Islet precursor cell (in vitro differentiated cells): ENCODE data around the gene CPEB2.

Experiments
- DNase-seq: peaks from one replicate; pipeline ENCODE4 v3.0.0-alpha.2; 2018

The CPEB2 gene

DNA sequence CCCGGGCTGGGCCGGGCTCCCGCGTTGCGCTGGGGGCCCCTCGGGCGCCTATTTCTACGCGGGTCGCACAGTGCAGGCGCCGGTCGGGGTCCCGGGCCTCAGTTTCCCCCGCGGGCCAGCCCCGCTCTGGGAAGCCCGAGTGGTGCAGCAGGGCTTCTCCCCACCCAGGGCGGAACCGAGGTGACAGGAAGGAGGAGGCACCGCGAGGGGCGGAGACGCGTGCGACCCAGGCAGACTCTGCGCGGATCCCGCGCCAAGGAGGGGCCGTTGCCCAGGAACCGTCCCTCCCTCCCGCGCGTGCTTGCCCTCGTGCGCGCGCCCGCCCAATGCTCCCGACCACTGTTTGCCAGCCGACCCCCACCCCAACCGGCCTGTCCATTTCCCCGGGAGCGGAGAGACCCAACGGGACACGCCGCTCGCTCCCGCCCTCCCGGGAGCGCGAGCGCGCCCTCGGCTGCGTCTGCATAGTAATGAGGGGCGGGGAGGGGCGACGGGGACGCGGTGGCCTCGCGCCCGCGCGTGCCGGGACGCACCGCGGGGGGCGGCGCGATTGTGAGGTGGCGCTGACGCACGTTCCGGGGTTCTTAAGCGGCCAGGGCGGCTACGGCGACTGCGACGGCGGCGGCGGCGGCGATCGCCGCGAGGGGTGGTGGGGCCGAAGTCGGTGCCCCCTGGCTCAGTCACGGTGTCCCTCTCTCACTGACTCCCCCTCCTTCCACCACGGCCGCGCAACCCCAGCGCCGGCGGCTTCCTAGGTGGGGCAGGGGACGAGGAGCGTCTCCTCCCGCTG, at the start of gene CPEB2:
TSS of gene CPEB2 (plus strand) at position 613 of the 790 bp plus-strand sequence. CDS start 193 bp downstream, outside the sequence.
- peak; percentile 98 for DNase-seq

DNA sequence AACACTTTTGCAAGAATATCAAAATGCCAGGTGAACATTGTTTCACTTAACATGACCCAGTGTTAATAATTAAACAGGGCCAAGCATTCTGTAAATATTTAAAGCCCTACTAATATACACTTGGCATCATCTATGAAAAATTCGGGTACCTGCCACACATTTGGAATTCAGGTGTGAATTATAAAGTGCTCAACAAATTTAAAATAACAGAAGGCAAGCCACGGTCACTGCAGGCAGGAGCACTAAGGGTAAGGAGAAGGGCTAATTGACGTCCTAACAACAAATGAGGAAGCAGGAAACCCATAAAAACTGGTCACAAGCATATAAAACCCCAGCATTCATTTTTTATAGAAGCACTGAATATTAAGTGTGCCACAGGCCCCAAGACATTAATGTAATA, 43.8 kb upstream of the CPEB2 start:
- DNase-seq, result no peak

DNA sequence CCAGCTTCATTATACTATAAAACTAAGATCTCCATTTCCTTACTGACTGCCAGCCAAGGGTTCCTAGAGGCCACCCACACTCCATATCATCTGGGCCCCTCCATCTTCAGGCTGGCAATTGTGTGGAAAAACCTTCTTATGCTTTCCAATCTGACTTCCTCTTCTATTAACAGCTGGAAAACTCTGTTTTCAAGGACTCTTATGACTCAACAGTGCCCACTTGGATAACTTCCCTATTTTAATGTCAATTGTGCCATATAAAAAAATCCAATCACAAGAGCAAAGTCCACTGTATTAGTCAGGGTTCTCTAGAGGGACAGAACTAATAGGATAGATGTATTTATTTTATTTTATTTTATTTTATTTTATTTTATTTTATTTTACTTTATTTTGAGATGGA, 41.0 kb upstream of the CPEB2 start:
- no peak for DNase-seq

DNA sequence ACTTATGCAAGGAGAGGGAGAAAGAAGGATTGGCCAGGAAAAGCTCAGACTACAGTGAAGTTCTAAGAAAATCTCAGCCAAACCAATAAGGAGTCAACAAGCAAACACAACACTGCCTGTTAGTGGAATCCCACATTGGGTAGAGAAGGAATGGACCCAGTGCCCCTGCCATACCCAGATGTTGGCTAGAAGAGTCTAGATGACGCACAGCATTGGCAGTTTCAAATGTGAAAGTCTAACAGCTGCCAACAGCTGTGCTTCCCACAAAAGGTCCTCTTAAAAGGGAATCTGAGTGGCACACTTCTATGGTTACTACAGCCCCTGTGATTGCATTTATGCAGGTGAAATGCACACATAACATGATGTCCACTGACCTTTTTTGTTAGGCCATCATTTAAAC, 37.2 kb upstream of the CPEB2 start:
- DNase-seq, result no peak

DNA sequence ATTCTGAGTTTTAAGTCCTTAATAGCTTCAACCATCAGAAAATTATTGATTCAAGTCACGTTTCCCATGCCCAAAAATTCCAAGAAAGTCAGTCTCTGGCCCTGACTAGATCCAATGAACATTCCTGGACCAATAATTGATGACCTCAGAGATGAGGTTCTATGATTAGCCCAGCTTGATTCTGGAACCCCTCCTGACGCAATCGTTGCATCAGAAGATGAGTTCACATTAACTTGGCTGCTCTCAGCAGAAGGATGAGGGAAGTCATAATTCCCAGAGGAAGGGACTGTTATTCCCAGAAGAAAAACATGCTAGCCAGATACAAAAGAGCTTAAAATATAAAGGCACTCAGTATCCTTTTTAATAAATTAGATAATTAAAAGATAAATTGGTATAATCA, 34.3 kb upstream of the CPEB2 start:
- DNase-seq, result no peak

DNA sequence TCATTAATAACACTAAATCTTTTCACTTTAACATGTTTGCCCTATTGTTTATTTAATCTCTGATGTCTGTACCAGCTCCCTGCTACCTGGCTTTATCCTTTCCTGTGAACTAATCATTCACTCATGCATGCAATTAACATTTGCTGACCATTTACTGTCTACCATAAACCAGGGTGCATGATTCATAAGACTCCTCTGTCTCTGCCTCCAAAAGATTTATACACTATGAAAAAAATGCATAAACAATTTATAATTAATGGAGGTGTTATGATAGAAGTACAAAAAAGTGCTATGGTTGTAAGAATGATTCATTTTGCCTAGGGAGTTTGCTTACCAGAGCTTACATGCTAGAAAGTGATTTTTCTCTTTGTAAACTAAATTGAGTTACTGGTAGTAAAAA, 24.5 kb upstream of the CPEB2 start:
- no peak for DNase-seq

DNA sequence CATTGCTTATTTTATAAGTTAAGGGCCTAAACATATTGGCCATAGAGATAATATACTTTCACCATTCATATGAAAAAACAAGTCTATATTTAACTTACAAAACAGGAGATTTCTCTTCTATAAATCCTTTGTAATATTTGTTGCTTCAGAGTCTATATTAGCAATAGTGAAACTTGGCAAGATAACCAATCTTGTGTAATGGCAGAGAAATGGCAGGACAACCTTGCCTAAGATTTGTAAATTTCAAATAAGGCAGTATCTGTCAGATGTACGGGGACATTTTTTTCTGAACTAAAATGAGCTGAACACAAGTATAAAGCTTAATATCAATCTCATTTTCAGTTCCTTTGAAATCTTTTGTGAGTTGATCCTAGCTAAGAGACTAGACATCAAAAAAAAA, 17.8 kb upstream of the CPEB2 start:
- no peak for DNase-seq

DNA sequence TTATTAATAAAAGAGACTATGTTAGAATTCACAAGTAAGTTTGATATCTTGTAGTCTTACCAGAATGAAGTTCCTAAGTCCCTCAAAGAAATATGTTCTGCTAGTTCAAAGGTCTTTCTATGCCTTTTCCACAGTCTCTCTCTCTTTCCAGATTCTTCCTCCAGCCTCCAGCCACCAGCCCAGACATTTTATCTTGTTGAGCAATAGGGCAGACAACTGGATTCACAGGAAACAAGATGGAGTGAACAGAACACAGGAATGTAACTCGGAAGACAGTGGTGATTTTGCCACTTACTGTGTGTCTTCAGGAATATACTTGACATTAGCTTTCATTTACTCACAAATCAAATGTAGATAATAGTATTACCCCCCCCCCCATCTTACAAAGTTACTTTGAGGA, 17.1 kb upstream of the CPEB2 start:
- DNase-seq, result no peak

DNA sequence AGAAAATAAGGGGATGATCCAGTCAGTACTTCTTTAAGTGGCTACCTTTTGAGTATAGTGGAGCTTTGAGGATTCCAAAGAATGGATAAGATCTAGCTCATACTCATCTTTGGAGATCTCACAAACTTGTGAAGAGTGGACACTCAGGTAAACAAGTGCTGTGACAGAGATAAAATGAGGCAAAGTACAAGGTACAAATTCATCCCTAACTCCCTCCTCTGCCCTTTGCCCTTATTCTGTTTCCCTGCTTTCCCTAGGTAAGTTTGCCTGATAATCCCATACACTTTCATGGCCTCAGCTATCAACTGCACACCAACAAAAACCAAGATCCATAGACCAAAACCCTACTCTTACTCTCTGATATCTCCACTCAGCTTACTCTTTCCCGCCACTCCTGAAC, 16.4 kb upstream of the CPEB2 start:
- DNase-seq, result no peak

DNA sequence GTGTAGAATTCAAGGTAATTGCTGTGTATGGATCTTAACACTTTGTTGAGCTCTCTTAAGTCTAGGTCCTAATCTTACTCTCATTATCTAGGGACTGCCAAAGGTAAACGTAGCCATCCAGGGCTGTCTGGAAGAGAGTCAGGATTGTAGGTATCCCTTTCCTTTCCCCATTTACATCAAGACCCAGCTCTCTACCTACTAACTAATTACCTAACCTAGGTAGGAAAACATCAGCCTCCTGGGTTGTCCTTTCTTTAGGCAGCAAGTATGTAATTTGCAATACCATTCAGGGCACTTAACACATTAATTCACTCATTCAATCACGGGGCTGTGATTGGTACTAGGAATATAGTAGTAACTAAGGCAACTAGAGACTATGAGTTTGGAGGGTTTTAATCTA, 15.2 kb upstream of the CPEB2 start:
- DNase-seq, result no peak

DNA sequence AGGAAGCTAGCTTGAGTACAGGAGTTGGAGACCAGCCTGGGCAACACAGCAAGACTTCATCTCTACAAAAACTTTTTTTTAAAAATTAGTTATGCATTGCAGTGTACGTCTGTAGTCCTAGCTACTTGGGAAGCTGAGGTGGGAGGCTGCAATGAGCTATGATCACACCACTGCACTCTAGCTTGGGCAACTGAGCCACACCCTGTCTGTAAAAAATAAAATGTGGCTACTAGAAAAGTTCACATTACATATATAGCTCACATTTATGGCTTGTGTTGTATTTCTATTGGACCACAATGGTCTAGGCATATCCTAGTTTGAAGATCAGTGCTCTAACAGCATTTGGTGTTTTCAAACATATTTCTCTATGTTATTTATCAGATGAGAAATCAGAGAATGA, 11.8 kb upstream of the CPEB2 start:
- DNase-seq, result no peak

DNA sequence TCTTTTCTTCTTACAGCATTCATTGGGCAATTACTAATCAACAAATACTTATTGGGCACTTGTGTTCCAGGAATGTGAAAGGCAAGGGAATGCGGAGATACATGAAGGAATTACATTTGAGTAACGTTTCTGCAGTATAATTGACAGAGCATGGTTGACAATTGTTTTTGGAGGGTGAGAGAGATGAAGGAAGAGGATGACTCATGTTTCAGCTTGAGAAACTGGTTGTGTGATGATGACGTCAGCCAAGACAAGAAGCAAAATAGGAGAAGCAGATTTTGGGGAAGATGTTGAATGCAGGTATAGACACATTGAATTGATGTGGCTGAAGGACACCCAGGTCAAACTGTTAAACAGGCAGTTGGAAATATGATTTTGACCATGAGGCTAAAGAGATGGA, 8.0 kb upstream of the CPEB2 start:
- no peak for DNase-seq

DNA sequence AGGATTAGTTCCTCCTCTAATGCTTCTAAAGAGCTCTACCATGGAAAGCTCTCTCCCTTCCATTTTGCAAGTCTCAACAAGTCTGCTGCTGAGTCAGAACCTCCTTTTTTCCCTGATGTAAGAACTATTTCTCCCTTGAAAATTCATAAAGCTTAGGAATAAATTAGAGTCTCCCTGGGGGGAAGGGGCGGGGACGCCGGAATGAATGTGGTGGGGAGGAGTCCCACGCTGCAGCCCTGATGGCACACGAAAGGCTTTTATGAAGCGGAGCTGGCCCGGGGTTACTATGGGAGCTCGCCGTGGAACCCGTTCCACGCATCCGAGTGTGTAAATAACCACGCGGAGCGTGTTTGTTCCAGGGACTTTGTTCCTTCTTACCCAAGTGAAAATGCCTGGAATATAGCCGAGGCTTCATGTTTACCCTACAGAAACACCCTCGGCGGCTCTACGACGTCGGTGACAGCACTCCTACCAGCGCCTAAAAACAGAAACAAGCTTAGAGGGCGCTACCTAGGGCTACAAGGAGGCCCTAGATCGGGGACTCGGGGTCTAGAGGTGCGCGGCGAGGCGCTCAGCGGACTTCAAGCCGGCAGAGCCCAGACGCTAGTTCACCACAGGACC, 923 bp upstream of the CPEB2 start:
- DNase-seq, result peak; percentile 59

DNA sequence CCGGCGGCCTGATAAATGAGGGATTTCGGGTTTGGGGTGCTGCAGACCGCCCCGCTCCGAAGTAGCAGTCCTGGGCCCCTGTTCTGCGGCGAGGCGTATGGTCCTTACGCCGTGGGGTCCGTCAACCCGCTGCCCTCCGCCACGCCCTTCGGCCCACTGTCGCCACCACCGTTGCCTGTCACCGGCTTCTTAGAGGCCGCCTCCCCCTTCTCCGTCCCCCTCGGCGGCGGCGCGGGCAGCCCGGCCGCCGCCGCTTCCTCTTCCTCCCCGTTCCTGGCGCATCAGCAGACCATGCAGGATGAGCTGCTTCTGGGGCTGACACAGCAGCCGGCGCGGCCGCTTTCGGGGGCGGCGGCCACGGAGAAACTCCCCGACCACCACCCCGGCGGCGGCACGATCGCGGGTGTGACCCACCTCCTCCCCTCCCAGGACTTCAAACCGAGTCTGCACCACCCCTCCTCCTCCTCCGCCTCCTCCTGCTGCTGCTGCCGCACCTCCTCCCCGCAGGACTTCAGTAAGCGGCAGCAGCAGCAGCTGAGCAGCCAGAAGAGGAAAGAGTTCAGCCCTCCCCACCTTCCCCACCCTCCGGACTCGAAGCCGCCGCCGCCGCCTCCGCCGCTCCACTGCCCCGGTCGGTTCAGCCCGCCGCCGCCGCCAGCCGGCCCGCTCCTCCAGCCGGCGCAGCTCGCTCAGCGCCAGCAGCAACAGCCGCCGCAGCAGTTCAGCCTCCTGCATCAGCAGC, 549 bp downstream of the CPEB2 start:
- DNase-seq, result peak; percentile 83

DNA sequence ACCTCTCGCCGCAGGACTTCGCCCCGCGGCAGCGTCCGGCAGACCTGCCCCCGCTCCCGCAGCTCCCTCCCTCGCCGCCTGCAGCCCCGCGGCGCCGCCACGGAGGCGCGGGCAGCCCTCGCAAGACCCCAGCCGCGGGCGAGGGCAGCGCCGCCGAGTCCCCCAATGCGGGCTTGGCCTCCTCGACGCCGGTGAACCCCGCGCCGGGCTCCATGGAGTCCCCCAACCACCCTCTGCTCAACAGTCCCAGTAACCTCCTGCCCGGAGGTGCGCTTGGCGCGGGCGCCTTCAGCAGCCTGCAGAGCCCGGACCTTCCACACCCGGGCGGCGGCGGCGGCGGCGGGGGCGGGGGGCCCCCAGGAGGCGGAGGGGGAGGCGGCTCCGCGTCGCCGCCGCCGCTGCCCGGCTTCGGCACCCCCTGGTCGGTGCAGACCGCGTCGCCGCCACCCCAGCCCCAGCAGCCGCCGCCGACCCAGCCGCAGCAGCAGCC, 1.2 kb downstream of the CPEB2 start:
- no peak for DNase-seq

DNA sequence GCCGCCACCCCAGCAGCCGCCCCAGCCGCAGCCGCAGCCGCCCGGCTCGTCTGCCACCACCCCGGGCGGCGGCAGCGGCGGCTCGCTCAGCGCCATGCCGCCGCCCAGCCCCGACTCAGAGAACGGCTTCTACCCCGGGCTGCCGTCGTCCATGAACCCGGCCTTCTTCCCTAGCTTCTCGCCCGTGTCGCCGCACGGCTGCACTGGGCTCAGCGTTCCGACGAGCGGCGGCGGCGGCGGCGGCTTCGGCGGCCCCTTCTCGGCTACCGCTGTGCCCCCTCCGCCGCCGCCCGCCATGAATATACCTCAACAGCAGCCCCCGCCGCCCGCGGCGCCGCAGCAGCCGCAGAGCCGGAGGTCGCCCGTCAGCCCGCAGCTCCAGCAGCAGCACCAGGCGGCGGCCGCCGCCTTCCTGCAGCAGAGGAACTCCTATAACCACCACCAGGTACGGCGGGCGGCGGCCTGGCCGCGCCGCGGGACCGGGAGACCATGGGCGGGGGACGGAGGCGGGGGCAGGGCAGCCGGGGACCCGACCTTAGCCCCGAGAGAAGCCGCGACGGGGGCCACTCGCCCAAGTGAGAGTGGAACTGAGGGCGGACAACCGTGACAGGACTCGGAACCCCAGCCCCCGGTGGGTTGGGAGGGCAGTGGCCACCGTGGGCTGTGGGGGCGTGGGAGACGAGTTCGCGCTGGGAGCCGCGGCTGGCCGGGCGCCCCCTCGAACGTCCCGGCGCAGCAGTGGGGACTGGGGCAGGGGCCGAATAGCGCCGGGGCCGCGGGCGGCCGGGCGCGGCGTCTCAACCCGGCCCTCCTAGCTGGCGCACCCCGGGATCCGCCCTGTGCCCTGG, 1.8 kb downstream of the CPEB2 start:
- peak; percentile 75 for DNase-seq

DNA sequence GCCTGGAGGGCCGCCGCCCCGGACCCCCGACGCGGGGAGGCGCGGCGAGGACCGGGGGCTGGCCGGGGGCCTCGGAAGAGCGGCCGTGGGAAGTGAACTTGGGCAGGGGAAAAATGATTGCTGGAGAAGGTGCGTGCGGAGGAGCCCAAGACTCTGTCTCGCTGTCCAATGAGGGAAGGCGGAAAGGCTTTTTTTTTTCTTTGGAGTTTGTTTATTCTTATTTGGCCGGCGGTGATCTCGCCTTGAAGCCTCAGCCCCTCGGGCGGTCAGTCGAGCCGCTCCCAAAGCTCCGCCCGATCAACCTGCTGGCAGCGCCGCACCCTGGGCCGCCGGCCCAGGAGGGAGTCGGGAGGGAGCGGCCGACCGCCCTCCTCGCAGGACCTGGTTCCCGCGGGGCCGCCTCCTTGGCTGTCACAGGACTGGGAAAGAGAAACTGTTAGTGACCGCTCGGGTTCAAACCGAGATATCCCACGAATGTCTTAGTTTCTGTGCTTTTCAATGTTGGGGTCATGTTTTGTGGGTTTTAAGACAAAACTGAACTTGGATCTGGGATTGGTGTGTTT, 2.5 kb downstream of the CPEB2 start:
- DNase-seq, result peak; percentile 87

DNA sequence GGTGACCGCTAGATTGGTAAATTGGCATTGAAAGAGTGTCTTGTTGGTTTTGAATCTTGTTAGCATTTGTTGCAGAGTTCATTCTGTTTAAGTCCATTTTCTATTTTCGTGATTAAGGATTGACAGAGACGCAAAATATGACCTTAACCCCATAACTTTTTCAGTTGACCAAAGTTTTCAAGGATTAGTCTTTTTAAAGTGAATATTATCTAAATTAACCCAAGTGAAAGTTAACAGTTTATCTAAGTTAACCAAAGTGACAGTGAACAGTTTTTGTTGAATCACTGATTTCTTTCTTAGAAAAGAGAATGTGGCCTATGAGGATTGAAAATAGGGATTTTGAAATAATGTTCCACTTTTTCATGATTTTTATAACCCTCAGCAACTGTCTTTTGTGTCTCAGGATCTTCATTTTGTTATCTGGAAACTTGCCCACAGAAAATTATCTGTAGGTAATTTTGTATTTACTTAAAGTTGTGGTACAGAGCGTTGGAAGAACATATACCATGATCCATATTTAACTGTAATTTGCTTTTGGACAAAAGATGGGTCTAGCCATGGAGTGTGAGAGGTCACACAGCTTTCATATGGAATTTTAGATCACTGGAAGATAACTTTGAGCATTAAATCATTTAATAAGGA, 3.3 kb downstream of the CPEB2 start:
- DNase-seq, result no peak

DNA sequence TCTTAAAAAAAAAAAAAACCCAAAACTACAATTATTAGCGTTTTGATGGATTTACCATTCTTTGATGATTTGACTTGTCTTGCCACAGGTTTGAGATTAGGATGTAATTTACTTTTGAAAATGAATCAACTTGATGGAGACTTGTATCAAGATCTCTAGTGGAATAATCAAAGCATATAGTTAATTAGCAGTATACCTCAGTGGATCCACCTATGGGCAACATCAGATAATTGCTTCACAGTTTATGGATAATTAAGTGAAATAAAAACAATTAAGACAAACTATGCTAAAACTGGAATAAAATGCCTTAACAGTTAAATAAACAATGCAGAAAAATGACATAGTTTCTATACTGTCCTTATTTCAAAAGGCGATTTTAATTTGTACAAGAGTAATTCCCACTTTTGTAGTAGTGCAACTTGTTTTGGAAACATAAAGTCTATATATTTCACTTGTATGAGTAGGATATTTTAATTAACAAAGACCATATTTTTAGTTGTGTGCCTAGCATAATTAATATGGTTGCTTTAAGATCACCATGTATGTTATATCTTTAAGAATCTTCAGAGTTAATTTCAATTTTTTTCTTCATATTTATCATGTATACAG, 4.2 kb downstream of the CPEB2 start:
- DNase-seq, result no peak

DNA sequence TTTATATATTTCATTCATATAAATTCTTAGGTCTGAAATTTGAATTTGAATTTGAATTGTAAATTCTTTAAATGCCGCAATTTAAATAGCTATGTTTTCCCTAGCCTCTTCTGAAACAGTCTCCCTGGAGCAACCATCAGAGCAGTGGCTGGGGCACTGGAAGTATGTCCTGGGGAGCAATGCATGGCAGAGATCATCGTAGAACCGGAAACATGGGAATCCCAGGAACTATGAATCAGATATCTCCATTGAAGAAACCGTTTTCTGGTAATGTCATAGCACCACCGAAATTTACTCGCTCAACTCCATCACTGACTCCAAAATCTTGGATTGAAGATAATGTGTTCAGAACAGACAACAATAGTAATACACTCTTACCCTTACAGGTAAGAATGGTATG, 4.9 kb downstream of the CPEB2 start:
- DNase-seq, result no peak

DNA sequence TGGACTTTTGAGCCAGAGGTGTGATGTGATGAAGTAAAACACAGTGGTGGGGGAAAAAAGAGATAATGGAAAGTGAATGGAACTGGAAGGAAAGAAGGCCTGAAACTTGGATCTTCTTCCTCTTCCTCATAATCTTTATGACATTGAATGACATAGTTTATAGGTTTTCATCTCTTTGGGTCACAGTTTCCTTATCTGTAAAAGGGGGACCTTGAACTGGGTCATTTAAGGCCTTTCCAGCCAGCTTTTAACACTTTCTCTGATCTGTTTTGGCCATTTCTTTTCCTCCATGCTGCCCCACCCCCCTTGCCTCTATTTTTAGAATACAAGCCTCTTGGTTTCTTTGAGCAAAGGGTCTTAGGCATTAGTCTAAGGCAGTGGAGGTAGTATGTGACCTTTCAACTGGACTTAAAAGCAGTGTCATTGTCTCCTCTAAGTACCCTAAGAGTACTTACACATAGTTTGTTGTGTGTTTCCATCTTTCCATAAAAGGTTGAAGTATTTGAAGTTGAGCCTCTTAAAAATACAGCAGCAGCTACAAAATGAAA, 7.8 kb downstream of the CPEB2 start:
- no peak for DNase-seq
